Neuron (in vitro differentiated cells): ENCODE data around the gene PAPOLB.

Experiments used
- H2AFZ ChIP-seq: one replicate; pipeline ENCODE4 v1.6.1; 2013; ENCODE audit warnings: low read depth, mild to moderate bottlenecking, inconsistent platforms, low read length, moderate library complexity
- H3K27me3 ChIP-seq: one replicate; pipeline ENCODE4 v1.6.1; 2013; ENCODE audit warnings: low read length; ENCODE audit not compliant: insufficient read depth
- H3K36me3 ChIP-seq: one replicate; pipeline ENCODE4 v1.6.1; 2013; ENCODE audit warnings: low read length; ENCODE audit not compliant: insufficient read depth
- H3K4me1 ChIP-seq: one replicate; pipeline ENCODE4 v1.6.1; 2013; ENCODE audit warnings: low read length; ENCODE audit not compliant: insufficient read depth
- H3K4me3 ChIP-seq: 2 replicates; pipeline ENCODE4 v1.5.1; 2013; ENCODE audit warnings: mild to moderate bottlenecking, low read length, moderate library complexity
- H3K9me3 ChIP-seq: one replicate; pipeline ENCODE4 v1.6.1; 2013; ENCODE audit warnings: low read length

The PAPOLB gene

GRCh38 chr7:4842319-4843064 lies 19.3 kb downstream of the PAPOLB start:
- no peaks in the 10 kb centered on the region for H3K27me3 ChIP-seq
- no peak overlapping the region for H3K4me3 ChIP-seq
- no peak overlapping the region for H2AFZ ChIP-seq
- peaks cover 9% of the 10 kb centered on the region for H3K4me1 ChIP-seq
- peaks cover 2% of the 10 kb centered on the region for H3K9me3 ChIP-seq
- no peaks in the 10 kb centered on the region for H3K36me3 ChIP-seq

GRCh38 chr7:4841836-4842235 lies 20.0 kb downstream of the PAPOLB start:
- Histone ChIP-seq H3K27me3 (no peaks in the 10 kb centered on the region), H3K36me3 (no peaks in the 10 kb centered on the region)

DNA sequence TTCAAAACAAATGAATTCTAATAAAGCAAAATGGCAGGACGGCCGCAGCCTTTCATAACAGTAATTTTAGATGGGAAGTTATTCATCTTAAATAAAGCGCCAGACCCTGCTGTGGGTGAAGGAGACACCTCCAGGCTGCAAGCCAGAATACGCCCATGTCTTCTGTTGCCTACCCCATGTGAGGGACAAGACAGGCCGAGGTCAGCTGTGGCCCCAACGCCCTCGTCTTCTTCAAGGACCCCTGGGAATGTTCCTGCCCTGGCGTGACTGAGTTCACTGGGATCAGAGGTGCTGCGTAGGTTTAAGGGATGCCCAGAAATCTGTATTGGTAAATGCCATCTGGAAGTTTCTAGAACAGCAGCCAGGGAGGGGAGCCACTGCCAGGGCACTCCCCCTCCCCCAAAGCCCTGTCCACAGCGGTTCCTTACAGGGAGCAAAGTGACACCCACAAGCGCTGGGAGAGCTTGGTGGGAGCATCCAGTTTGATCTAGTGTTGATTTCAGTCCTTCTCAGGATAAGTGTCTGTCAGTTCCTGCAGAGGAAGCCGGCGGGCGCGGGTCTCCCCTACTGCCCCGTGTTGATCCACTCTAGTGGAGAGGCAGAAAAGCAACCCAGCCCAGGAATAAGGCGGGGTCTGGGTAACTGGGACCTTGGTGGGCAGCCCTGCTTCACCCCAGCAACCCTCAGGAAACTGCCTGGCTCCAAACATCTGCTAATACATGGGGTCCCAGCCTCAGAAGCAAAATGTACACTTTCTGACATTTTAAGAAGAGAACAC lies 20.6 kb downstream of the PAPOLB start:
- Histone ChIP-seq H3K36me3 (no peaks in the 10 kb centered on the region), H3K9me3 (peaks cover 2% of the 10 kb centered on the region), H3K4me1 (peaks cover 16% of the 10 kb centered on the region), H2AFZ (no peak overlapping the region), H3K27me3 (no peaks in the 10 kb centered on the region), H3K4me3 (no peak overlapping the region)

More at GRCh38 chr7:4841836-4842235, 20.0 kb downstream of the PAPOLB start:
- no peak overlapping the region for H2AFZ ChIP-seq
- H3K4me3 ChIP-seq = no peak overlapping the region
- peaks cover 2% of the 10 kb centered on the region for H3K9me3 ChIP-seq
- peaks cover 15% of the 10 kb centered on the region for H3K4me1 ChIP-seq

DNA sequence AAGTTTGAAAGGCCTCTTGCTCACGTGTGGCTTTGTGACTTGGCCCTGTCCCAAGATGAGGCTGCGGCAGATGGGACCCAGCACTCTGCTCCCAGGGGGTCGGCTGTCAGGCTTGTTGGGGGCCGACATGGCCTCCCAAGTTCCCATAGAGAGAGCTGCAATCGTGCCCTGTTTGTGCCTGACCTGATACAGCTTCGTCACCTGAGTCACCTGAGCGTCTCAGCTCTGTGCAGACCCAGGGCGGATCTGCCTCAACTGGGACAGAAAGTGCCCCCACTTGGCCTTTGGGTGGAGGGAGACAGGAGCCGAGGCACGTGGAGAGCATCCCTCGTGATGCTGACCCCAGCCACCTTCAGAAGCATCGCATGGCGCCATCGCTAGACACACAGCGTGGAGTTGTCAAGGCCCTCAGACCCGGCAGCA lies 21.7 kb downstream of the PAPOLB start:
- H3K27me3 ChIP-seq = no peaks in the 10 kb centered on the region
- no peak overlapping the region for H3K4me3 ChIP-seq
- peaks cover 7% of the 10 kb centered on the region for H3K36me3 ChIP-seq
- H2AFZ ChIP-seq = no peak overlapping the region
- peaks cover 2% of the 10 kb centered on the region for H3K9me3 ChIP-seq
- peaks cover 16% of the 10 kb centered on the region for H3K4me1 ChIP-seq

DNA sequence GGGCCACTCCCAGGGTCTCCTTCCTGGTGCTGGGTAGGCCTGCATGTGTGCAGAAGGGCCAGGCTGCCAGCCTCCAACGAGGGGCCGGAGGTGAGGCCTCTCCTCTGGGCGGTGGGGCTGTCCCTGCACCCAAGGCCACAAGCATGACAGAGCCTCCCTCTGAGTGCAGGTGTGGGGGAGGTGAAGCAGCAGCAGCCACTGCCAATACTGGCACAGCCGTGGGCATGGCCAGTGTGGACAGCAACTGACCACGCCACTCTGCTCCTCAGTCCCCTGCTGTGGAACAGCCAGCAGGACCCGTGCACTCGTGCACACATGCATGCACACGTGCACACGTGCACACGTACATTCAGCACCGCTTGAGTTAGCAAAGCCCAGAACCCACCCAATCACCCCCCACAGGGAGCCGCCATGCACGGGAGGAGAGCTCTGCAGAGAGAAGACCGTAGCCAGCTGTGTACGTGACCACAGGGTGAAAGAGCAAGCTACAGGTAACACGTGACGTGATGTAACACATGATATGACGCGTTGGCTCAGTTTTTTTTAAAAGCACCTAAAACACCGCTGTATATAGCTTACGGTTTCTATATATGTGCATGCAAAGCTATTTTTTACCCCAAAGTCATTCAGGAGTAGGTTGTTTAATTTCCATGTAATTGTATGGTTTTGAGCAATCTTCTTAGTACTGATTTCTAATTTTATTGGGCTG lies 23.1 kb downstream of the PAPOLB start:
- Histone ChIP-seq H3K4me1 (peaks cover 16% of the 10 kb centered on the region), H3K9me3 (peaks cover 2% of the 10 kb centered on the region), H3K36me3 (peaks cover 11% of the 10 kb centered on the region), H3K27me3 (no peaks in the 10 kb centered on the region), H3K4me3 (no peak overlapping the region), H2AFZ (no peak overlapping the region)

GRCh38 chr7:4837803-4838625 lies 23.8 kb downstream of the PAPOLB start:
- peaks cover 2% of the 10 kb centered on the region for H3K9me3 ChIP-seq
- H3K4me3 ChIP-seq = no peak overlapping the region
- H3K36me3 ChIP-seq = peaks cover 11% of the 10 kb centered on the region
- H3K27me3 ChIP-seq = no peaks in the 10 kb centered on the region
- no peak overlapping the region for H2AFZ ChIP-seq
- peaks cover 16% of the 10 kb centered on the region for H3K4me1 ChIP-seq

DNA sequence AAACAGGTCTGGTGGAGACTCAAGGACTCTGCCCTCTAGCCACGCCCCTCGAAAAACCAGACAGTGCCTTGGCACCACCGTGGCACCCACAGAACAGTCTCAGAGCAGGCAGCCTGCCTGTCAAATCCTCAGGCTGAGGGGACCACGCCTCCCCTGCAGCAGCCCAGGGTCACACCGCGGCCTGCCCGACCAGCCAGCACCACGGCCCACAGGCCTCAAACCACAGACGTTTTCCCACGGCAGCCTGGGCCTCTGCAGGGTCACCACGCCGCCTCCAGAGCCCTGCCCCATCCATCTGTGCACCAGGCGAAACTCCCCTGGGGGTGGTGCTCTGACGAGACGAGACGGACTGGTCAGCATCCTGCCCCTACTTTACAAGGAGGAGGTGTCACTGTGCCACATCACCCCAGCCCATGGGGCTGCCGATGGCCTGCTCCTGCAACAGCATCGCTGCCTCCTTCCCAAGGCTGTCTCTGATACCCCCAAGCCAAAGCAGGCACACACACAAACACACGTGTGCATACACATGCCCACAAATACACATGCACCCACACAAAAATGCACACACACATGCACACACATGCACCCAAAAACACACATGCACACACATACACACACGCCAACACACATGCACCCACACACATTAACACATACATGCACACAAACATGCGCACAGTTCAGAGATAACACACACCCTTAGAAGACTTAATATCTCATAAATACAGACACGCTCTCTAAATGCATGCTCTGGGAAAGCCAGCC lies 24.6 kb downstream of the PAPOLB start:
- no peak overlapping the region for H3K4me3 ChIP-seq
- peaks cover 16% of the 10 kb centered on the region for H3K4me1 ChIP-seq
- H3K27me3 ChIP-seq = no peaks in the 10 kb centered on the region

GRCh38 chr7:4836206-4836661 lies 25.6 kb downstream of the PAPOLB start:
- H3K4me3 ChIP-seq = no peak overlapping the region

More for the DNA sequence above, 24.6 kb downstream of the PAPOLB start:
- H3K36me3 ChIP-seq = peaks cover 11% of the 10 kb centered on the region
- peaks cover 2% of the 10 kb centered on the region for H3K9me3 ChIP-seq
- H2AFZ ChIP-seq = no peak overlapping the region

DNA sequence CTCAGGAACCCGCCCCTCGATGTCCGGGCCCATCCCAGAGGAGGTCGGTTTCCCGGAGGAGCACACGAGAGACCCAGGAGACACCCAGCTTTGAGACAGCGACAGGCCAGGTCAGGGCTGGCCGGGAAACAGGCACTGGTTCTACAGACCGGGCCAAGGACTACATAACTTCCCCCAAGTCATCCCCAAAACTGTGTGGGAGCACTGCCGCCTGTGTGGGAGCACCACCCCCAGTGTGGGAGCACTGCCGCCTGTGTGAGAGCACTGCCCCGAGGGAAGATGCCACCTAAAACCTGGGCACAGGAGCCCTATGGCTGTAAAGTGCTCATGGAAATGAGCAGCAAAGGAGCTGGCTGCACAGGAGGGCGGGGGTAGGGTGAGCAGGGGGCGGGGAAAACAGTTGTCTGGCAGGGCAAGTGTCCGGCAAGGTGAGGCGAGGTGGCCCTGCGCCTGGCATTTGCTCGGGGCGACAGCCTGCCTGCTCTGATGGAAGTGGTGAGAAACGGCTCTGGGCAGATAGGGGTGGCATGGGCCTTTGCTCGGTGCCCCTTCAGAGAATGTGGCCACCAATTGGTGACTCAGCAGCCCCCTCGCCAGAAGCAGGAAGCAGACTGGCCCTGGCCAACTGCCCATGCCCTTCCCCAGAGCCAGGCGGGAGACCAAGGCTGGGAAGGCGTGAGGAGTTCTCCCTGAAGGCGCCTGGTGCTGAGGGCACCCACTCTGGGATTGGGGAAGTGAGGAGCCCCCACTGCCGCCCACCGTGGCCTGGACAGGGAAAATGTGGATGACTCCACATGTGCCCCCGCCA lies 26.2 kb downstream of the PAPOLB start:
- peaks cover 2% of the 10 kb centered on the region for H3K9me3 ChIP-seq
- H2AFZ ChIP-seq = no peak overlapping the region
- H3K4me3 ChIP-seq = no peak overlapping the region
- peaks cover 11% of the 10 kb centered on the region for H3K36me3 ChIP-seq
- no peaks in the 10 kb centered on the region for H3K27me3 ChIP-seq
- peaks cover 16% of the 10 kb centered on the region for H3K4me1 ChIP-seq

More at GRCh38 chr7:4836206-4836661, 25.6 kb downstream of the PAPOLB start:
- peaks cover 2% of the 10 kb centered on the region for H3K9me3 ChIP-seq
- peaks cover 16% of the 10 kb centered on the region for H3K4me1 ChIP-seq
- no peaks in the 10 kb centered on the region for H3K27me3 ChIP-seq
- H2AFZ ChIP-seq = no peak overlapping the region
- peaks cover 11% of the 10 kb centered on the region for H3K36me3 ChIP-seq

DNA sequence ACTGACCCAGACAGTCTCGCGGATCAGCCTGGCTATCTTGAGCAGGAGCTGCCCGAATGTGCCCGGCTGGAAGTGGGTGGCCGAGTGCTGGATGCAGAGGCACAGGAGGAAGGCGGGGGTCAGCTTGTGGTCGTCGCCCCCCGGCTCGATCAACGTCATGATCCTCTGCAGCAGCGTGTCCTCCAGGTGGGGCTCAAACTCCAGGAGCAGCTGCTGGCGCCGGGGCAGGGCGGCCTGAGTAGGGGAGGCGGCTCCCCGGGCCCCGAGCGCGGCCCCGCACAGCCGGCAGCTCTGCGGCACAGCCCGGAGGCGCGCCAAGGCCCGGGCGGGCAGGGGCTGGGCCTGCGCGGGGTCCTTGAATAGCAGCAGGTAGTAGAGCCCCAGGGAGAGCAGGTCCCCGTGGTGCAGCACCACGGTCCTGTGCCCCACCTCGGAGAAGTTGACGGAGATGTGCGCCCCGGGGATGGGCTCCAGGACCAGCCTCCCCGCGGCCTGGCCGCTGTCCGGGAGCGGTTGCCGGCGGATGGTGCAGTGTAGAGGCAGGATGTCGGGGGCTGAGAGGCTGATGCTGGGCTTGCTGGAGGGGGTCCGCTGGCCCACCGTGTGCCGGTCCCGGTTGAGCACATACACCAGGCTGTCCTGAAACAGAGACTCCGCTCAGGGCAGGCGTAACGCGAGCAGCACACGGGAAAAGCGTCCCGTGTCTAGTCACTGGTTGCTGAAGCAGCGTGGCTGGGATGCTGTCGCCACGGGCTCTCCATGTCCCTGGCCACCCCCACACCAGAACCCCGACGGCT lies 27.0 kb downstream of the PAPOLB start:
- no peak overlapping the region for H3K4me3 ChIP-seq
- no peaks in the 10 kb centered on the region for H3K9me3 ChIP-seq
- peaks cover 16% of the 10 kb centered on the region for H3K4me1 ChIP-seq
- peaks cover 11% of the 10 kb centered on the region for H3K36me3 ChIP-seq
- H3K27me3 ChIP-seq = no peaks in the 10 kb centered on the region
- no peak overlapping the region for H2AFZ ChIP-seq
